Hindlimb muscle (tissue), 1 donor: Measurements from ENCODE around the gene LY86. TPM values are rescaled to one million over a fixed set of nuclear protein-coding genes. Genes with fewer than 3 reads are reported as not detected.
"Not testable (repeated sequence)": the region's sequence is repeated elsewhere in the genome, so short reads cannot be mapped to it uniquely, and the experiment has no call there.

ENCODE experiments used
- DNase-seq: peaks from one replicate; pipeline ENCODE4 v3.0.0-alpha.2; 2013
- polyA plus RNA-seq: library from polyadenylated mRNA; unstranded; fragments of 120-200 nt; gene quantifications from one replicate; pipeline ENCODE4 v1.2.1, GENCODE V29; 2013; ENCODE audit not compliant: insufficient read length

The LY86 gene
- polyA plus RNA-seq, 1 donor = 3.3 TPM

GRCh38 chr6:6654599-6655575, 66.4 kb downstream of the LY86 start:
- DNase-seq = no peak

- DNase-seq = no peak
Observed at GRCh38 chr6:6655805-6656251, 67.3 kb downstream of the LY86 start.

GRCh38 chr6:6656287-6656686, 67.8 kb downstream of the LY86 start:
- DNase-seq = no peak

- DNase-seq = no peak
Observed at GRCh38 chr6:6657085-6657819, 68.7 kb downstream of the LY86 start.

GRCh38 chr6:6657820-6658217, 69.3 kb downstream of the LY86 start:
- DNase-seq = no peak

- DNase-seq = no peak
Observed at GRCh38 chr6:6659600-6660327, 71.2 kb downstream of the LY86 start.

- no peak for DNase-seq
Observed at GRCh38 chr6:6660339-6661045, 72.0 kb downstream of the LY86 start.

- DNase-seq = no peak
Observed at GRCh38 chr6:6661191-6661590, 72.7 kb downstream of the LY86 start.

GRCh38 chr6:6661684-6662083, 73.2 kb downstream of the LY86 start:
- DNase-seq = peak; percentile 45

GRCh38 chr6:6663421-6664135, 75.1 kb downstream of the LY86 start:
- DNase-seq = no peak

- DNase-seq = no peak
Observed at GRCh38 chr6:6665555-6666243, 77.2 kb downstream of the LY86 start.

- DNase-seq = not testable (repeated sequence)
Observed at GRCh38 chr6:6670150-6670549, 81.6 kb downstream of the LY86 start.

- DNase-seq = no peak
Observed at GRCh38 chr6:6674872-6675271, 86.4 kb downstream of the LY86 start.

GRCh38 chr6:6676910-6677441, 88.5 kb downstream of the LY86 start:
- DNase-seq = peak; percentile 79

GRCh38 chr6:6678185-6678671, 89.7 kb downstream of the LY86 start:
- no peak for DNase-seq

- DNase-seq = no peak
Observed at GRCh38 chr6:6678811-6679210, 90.3 kb downstream of the LY86 start.

GRCh38 chr6:6679633-6680032, 91.1 kb downstream of the LY86 start:
- no peak for DNase-seq

GRCh38 chr6:6680526-6680925, 92.0 kb downstream of the LY86 start:
- DNase-seq = no peak

- no peak for DNase-seq
Observed at GRCh38 chr6:6681075-6681849, 92.7 kb downstream of the LY86 start.

- no peak for DNase-seq
Observed at GRCh38 chr6:6682225-6682624, 93.7 kb downstream of the LY86 start.
